ENCODE data around the gene TRIM8.

TRIM8 gene

DNA sequence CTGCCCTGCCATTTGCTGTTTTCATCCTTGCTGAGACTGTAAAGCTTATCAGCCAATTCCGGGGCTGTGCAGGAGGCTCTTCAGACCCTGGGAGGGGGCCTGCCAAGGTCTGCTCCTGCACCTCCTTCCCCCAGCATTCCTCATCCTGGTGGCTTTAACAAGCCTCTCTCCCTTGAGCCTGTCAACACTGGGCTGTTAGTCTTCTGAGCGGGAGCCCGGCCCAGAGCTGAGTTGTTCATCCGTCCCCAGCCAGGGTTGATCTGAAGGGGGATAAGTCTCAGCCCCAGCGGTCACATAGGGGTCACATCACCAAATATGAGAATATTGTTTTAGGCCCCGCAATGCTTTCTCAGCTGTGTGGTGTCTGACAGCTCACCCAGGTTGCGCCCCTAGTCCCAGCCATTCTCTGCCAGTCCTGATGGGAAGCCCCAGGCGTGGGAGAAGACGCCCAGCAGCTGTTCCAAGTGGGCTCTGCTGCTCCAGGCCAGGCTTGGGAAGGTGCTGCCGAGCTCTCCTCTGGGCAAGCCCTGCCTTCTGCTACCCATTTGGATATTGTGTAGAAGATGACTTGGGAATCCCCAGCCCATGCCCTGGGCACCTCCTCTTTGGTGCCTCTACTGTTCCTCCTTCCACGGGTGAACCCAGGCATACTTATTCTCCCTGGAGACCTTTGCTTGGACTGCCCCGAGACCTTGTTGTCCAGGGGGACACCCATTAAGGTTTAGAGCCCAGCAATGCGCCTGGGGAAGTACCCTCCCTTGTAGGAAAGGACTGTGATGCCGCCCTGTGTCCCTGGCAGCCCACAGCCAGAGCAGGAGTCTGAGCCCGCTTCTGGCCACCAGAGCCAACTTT lies 23.5 kb upstream of the TRIM8 start:
- TF ChIP-seq CTCF (IDR thresholded peaks at IDR 0.05; ENCODE audit: insufficient read depth, missing control alignments): no peak
- no peak for DNase-seq (ENCODE audit: insufficient read length, low spot score)
- FAIRE-seq: no peak

- DNase-seq (ENCODE audit: insufficient read length, low spot score) (no peak), FAIRE-seq (no peak)
- no peak for TF ChIP-seq CTCF (IDR thresholded peaks at IDR 0.05; ENCODE audit: insufficient read depth, missing control alignments)
Measured at GRCh38 chr10:102621443-102622325, 22.6 kb upstream of the TRIM8 start.

DNA sequence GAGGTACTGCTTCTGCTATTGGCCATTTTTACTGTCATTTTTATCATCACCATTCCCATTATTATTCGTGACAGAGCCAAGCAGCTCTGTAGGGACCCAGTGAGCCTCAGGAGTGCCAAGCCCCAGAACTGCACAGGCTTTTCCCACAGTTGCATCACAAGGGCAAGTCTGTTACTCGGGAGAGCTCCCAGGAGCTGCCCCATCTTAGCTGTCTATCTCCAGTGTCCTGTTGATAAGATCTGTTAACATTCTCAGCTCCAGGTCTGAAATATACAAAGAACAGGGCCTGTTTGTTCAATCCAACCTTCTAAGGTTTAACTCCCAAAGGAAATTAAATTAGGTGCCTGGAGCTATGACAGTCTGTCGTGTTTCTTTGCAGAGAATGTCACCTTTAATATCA lies 20.2 kb upstream of the TRIM8 start:
- no peak for FAIRE-seq
- DNase-seq (ENCODE audit: insufficient read length, low spot score): no peak
- no peak for TF ChIP-seq CTCF (IDR thresholded peaks at IDR 0.05; ENCODE audit: insufficient read depth, missing control alignments)

DNA sequence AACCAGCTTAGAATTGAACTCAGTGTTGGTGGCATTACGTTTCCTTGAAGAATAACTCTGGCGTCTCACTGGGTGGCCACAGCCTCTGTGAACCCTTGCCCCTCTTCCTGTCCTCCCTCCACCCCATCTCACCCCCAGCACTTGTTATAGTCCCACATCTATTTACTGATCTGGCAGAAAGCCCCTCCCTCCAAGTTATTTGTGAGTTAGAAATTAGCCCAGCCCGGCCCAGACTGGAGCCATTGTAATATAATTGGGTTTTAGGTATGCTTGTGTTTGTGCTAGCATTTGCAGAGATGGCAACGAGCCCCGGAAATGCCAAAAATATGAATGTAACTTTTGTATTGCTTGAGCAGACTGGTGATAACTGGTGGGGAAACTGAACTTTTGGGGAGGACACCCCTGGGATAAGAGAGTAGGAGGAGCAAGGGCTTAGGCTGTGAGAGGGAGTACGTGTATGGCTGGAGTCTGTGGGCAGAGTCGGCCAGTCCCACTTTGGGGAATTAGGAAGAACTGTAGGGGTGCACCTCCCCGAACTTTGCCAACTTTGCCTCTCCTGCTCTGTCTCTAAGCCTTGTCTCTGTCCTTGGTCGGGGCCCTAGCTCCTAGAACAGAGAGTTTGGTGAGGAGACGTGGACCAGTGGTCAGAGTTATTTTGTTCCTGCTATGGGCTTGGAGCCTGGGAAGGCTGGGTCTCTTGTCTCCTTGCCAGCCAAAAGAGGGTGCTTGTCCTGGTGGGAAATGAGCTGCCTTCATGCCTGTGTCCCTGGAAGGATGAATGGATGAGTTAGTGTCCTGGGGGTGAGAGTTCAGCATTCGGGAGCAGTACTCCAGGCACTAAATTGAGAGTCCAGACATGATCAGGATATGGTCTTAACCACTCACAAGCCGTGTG lies 19.3 kb upstream of the TRIM8 start:
- no peak for FAIRE-seq
- DNase-seq (ENCODE audit: insufficient read length, low spot score): no peak
- TF ChIP-seq CTCF (IDR thresholded peaks at IDR 0.05; ENCODE audit: insufficient read depth, missing control alignments): no peak

- TF ChIP-seq CTCF (IDR thresholded peaks at IDR 0.05; ENCODE audit: insufficient read depth, missing control alignments): no peak
- no peak for FAIRE-seq
- no peak for DNase-seq (ENCODE audit: insufficient read length, low spot score)
Measured at GRCh38 chr10:102626026-102626685, 18.1 kb upstream of the TRIM8 start.

DNA sequence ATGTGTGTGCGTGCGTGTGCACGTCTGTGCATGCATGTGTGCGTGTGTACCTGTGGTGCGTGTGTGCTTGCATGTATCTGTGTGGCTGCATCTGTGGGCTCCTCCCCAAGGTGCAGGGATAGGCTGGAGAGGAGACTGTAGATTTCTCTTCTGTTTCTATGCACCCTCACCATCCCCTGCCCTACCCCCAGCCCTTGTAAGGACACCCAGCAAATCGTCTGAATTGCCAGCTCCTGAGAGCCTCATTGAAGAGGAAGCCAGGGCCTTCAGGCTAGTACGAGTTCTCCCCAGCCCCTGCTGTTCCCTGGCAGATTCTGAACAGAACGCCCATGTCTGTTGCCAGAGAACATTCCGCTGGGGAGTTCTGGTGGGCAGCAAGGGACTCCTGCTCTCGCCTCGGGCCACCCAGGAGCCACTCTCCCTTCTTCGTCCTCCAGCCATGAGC lies 17.0 kb upstream of the TRIM8 start:
- TF ChIP-seq CTCF (IDR thresholded peaks at IDR 0.05; ENCODE audit: insufficient read depth, missing control alignments): no peak
- FAIRE-seq: no peak
- DNase-seq (ENCODE audit: insufficient read length, low spot score): no peak
